Activated T-helper 2 cell treated with anti-CD3 and anti-CD28 coated beads, Interferon-gamma antibody, Interleukin-2, Interleukin-4, amounts not matched to agents 10 μg/mL and 5 μg/mL and 100 μg/mL, durations not matched to agents 14 hours and 24 hours and 36 hours (primary cell): ENCODE measurements around the gene TXNDC11. TPM values are rescaled to one million over a fixed set of nuclear protein-coding genes. Genes with fewer than 3 reads are reported as not detected.

ENCODE experiments used
- DNase-seq: peaks from one replicate; pipeline ENCODE4 v3.0.0; 2021; ENCODE audit warnings: low spot score
- H3K27ac Mint-ChIP-seq: one replicate; pipeline ENCODE4 v1.8.0; 2021; ENCODE audit warnings: mixed read lengths
- H3K27me3 Mint-ChIP-seq: one replicate; pipeline ENCODE4 v1.8.0; 2021; ENCODE audit warnings: low read depth, mixed read lengths
- H3K36me3 Mint-ChIP-seq: one replicate; pipeline ENCODE4 v1.8.0; 2021; ENCODE audit warnings: low read depth, mixed read lengths
- H3K4me1 Mint-ChIP-seq: one replicate; pipeline ENCODE4 v1.8.0; 2021; ENCODE audit warnings: low read depth, mixed read lengths
- H3K4me3 Mint-ChIP-seq: one replicate; pipeline ENCODE4 v1.8.0; 2021; ENCODE audit warnings: low read depth, mild to moderate bottlenecking, moderate library complexity, mixed read lengths
- H3K9me3 Mint-ChIP-seq: one replicate; pipeline ENCODE4 v1.8.0; 2021; ENCODE audit warnings: mixed read lengths
- intact Hi-C: fragments of 100-400 bp; cut with micrococcal nuclease; formaldehyde crosslinking; loops from one replicate; pipeline ENCODE4 v1.15.1; 2023
- total RNA-seq: library from RNA; stranded (reverse); gene quantifications from 2 replicates; pipeline ENCODE4 v1.2.3, GENCODE V29; 2022

The TXNDC11 gene
- total RNA-seq, 1 donor from 2014 or later: 53.0 TPM

GRCh38 chr16:11662582-11662981, 80.1 kb downstream of the TXNDC11 start:
- intact Hi-C loops: no loop called here
- peaks cover 5% of the 10 kb centered on the region for H3K27me3 Mint-ChIP-seq
- H3K4me1 Mint-ChIP-seq: peaks cover 25% of the 10 kb centered on the region
- no peaks in the 10 kb centered on the region for H3K36me3 Mint-ChIP-seq
- DNase-seq: no peak
- H3K4me3 Mint-ChIP-seq: no peak overlapping the region
- H3K9me3 Mint-ChIP-seq: no peaks in the 10 kb centered on the region
- H3K27ac Mint-ChIP-seq: no peak overlapping the region

DNA sequence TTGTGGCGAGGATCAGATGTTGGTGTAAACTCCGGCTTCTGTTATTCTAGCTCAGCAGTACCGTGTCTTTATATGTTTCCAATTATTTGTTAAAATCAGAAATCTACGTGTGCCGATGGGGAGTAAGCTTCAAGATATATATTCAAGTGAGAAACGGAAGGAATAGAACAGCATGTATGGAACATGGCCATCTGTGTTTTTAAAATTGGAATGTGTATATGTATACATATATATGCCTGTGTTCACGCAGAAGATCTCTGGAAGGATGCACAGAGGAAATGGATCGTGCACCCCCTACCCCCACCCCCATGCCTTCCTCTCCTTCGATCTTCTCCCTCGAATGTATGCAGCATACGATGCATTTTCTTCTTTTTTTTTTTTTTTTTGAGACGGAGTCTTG, 82.1 kb downstream of the TXNDC11 start:
- intact Hi-C loops: no loop called here
- DNase-seq: no peak
- no peak overlapping the region for H3K4me3 Mint-ChIP-seq
- H3K27ac Mint-ChIP-seq: no peak overlapping the region
- peaks cover 3% of the 10 kb centered on the region for H3K27me3 Mint-ChIP-seq
- H3K36me3 Mint-ChIP-seq: no peaks in the 10 kb centered on the region
- peaks cover 14% of the 10 kb centered on the region for H3K4me1 Mint-ChIP-seq
- no peaks in the 10 kb centered on the region for H3K9me3 Mint-ChIP-seq

GRCh38 chr16:11658896-11659708, 83.6 kb downstream of the TXNDC11 start:
- Mint-ChIP-seq H3K4me3 (no peak overlapping the region), H3K27me3 (peaks cover 4% of the 10 kb centered on the region), H3K27ac (no peak overlapping the region), H3K9me3 (no peaks in the 10 kb centered on the region), H3K4me1 (peaks cover 7% of the 10 kb centered on the region), H3K36me3 (no peaks in the 10 kb centered on the region)
- intact Hi-C loops: no loop called here
- DNase-seq: no peak

GRCh38 chr16:11657556-11657955, 85.1 kb downstream of the TXNDC11 start:
- intact Hi-C loops: no loop called here
- Mint-ChIP-seq H3K27me3 (peaks cover 8% of the 10 kb centered on the region), H3K27ac (no peak overlapping the region), H3K36me3 (no peaks in the 10 kb centered on the region), H3K4me3 (no peak overlapping the region), H3K9me3 (no peaks in the 10 kb centered on the region), H3K4me1 (peaks cover 8% of the 10 kb centered on the region)
- no peak for DNase-seq

- DNase-seq: no peak
- Mint-ChIP-seq H3K9me3 (no peaks in the 10 kb centered on the region), H3K4me1 (peaks cover 12% of the 10 kb centered on the region), H3K36me3 (no peaks in the 10 kb centered on the region), H3K27ac (no peak overlapping the region), H3K4me3 (no peak overlapping the region), H3K27me3 (peaks cover 12% of the 10 kb centered on the region)
- intact Hi-C loops: no loop called here
These were observed 87.0 kb downstream of the TXNDC11 start for GRCh38 chr16:11655655-11656054.

GRCh38 chr16:11651796-11652195, 90.9 kb downstream of the TXNDC11 start:
- Mint-ChIP-seq H3K4me1 (peaks cover 12% of the 10 kb centered on the region), H3K9me3 (no peaks in the 10 kb centered on the region), H3K4me3 (no peak overlapping the region), H3K27ac (no peak overlapping the region), H3K36me3 (no peaks in the 10 kb centered on the region), H3K27me3 (peaks cover 15% of the 10 kb centered on the region)
- DNase-seq: no peak
- intact Hi-C loops: no loop called here

GRCh38 chr16:11650641-11651591, 91.7 kb downstream of the TXNDC11 start:
- Mint-ChIP-seq H3K27me3 (peaks cover 15% of the 10 kb centered on the region), H3K27ac (no peak overlapping the region), H3K9me3 (no peaks in the 10 kb centered on the region), H3K4me1 (peaks cover 12% of the 10 kb centered on the region), H3K4me3 (no peak overlapping the region), H3K36me3 (no peaks in the 10 kb centered on the region)
- intact Hi-C loops: no loop called here
- DNase-seq: no peak

DNA sequence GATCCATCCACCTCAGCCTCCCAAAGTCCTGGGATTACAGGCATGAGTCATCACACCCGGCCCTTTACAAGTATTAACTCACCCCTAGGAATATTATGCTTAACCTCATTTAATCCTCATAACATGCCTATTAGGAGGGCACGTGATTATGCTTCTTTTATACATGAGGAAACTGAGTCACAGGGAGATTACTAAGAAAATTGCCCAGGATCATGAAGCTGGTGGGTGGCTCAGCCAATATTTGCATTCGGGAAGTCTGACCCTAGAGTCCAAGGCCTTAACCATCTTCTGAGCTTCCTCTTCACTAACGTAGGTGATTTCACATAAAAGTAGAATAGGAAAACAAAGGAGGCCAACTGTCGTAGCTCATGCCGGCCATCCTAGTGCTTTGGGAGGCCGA, 93.4 kb downstream of the TXNDC11 start:
- no peak for DNase-seq
- no peaks in the 10 kb centered on the region for H3K9me3 Mint-ChIP-seq
- no peak overlapping the region for H3K4me3 Mint-ChIP-seq
- no peaks in the 10 kb centered on the region for H3K36me3 Mint-ChIP-seq
- no peak overlapping the region for H3K27ac Mint-ChIP-seq
- peaks cover 9% of the 10 kb centered on the region for H3K4me1 Mint-ChIP-seq
- intact Hi-C loops: no loop called here
- H3K27me3 Mint-ChIP-seq: peaks cover 14% of the 10 kb centered on the region

DNA sequence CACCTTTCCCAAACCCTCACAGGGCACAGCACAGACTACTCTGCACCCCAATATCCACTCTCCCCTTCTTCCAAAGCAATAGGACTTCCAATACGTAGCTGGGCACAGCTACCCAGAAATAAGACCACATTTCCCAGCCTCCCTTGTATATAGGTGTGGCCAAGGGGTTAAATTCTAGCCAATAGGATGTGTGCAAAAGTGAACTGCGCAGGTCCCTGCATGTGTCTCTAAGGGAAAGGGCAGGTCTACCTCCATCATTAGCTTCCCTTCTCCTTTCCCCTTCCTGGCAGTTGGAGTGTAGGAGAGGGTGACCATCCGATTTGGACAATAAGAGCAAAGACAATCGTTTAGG, 99.9 kb downstream of the TXNDC11 start:
- intact Hi-C loops: loop anchor here (5.0 kb wide), 2 partner anchors 235 to 680 kb away; no protein-coding TSS in a partner anchor
- DNase-seq: no peak
- no peaks in the 10 kb centered on the region for H3K36me3 Mint-ChIP-seq
- H3K4me3 Mint-ChIP-seq: no peak overlapping the region
- H3K9me3 Mint-ChIP-seq: no peaks in the 10 kb centered on the region
- peaks cover 4% of the 10 kb centered on the region for H3K27me3 Mint-ChIP-seq
- H3K4me1 Mint-ChIP-seq: peaks cover 7% of the 10 kb centered on the region
- H3K27ac Mint-ChIP-seq: no peak overlapping the region

DNA sequence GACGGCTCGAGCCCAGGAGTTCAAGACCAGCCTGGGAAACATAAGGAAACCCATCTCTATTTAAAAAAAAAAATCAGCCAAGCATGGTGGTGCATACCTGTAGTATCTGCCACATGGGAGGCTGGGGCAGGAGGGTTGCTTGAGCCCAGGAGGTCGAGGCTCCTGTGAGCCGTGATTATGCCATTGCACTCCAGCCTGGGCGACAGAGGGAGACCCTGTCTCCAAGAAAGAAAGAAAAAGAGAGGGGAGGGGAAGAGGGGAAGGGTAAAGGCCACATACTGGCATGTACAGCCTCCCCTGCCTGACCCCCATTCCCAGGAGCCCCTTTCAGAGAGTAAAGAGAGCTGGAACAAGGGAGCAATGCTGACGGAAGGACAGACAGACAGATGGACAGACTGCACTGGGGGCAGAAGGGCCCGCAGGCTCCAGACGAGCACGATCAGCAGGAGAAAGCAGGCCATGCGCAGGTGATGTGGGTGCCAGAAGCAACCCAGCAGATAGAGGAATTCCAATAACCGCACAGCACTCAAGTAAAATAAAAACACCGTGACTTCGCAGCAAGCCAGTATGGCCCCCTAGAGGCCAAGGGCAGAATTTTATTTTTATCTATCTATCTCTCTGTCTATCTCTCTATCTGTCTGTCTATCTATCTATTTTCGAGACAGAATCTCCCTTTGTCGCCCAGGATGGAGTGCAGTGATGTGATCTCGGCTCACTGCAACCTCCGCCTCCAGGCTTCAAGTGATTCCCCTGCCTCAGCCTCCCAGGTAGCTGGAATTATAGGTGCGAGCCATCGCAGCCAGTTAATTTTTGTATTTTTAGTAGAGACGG, 101.5 kb downstream of the TXNDC11 start:
- intact Hi-C loops: loop anchor here (1.0 to 5.0 kb wide), 3 partner anchors 109 to 679 kb away; no protein-coding TSS in a partner anchor
- Mint-ChIP-seq H3K27ac (no peak overlapping the region), H3K36me3 (no peaks in the 10 kb centered on the region)

GRCh38 chr16:11639925-11640899, 102.4 kb downstream of the TXNDC11 start:
- intact Hi-C loops: loop anchor here (5.0 kb wide), 3 partner anchors 58 to 678 kb away; no protein-coding TSS in a partner anchor
- Mint-ChIP-seq H3K9me3 (no peaks in the 10 kb centered on the region), H3K4me1 (peaks cover 10% of the 10 kb centered on the region), H3K27me3 (peaks cover 8% of the 10 kb centered on the region), H3K27ac (no peak overlapping the region), H3K4me3 (no peak overlapping the region), H3K36me3 (no peaks in the 10 kb centered on the region)
- DNase-seq: no peak

More for the DNA sequence above, 101.5 kb downstream of the TXNDC11 start:
- peaks cover 7% of the 10 kb centered on the region for H3K4me1 Mint-ChIP-seq
- H3K27me3 Mint-ChIP-seq: peaks cover 3% of the 10 kb centered on the region
- H3K4me3 Mint-ChIP-seq: no peak overlapping the region
- DNase-seq: peak; percentile 12
- H3K9me3 Mint-ChIP-seq: no peaks in the 10 kb centered on the region
